Stimulated activated CD8-positive, alpha-beta memory T cell treated with anti-CD3 and anti-CD28 coated beads, Interleukin-15, amount 100 ng/mL, for 24 hours (primary cell): ENCODE data around the gene PTPRZ1.

Experiments
- DNase-seq: peaks from one replicate; pipeline ENCODE4 v3.0.0-alpha.2; 2020; ENCODE audit warnings: low read depth

PTPRZ1 gene

GRCh38 chr7:122055073-122055472 is 182.1 kb downstream of the PTPRZ1 start:
- no peak for DNase-seq

GRCh38 chr7:122056977-122057376 is 184.0 kb downstream of the PTPRZ1 start:
- no peak for DNase-seq

- DNase-seq = no peak
These were observed 186.6 kb downstream of the PTPRZ1 start for GRCh38 chr7:122059542-122059941.

- no peak for DNase-seq
These were observed 190.2 kb downstream of the PTPRZ1 start for GRCh38 chr7:122063146-122063545.

GRCh38 chr7:122064971-122065370 is 192.0 kb downstream of the PTPRZ1 start:
- DNase-seq = no peak

GRCh38 chr7:122067077-122067476 is 194.1 kb downstream of the PTPRZ1 start:
- no peak for DNase-seq

GRCh38 chr7:122068046-122068445 is 195.1 kb downstream of the PTPRZ1 start:
- DNase-seq = no peak

- DNase-seq = no peak
These were observed 196.0 kb downstream of the PTPRZ1 start for GRCh38 chr7:122068999-122069398.

GRCh38 chr7:122070062-122070461 is 197.1 kb downstream of the PTPRZ1 start:
- no peak for DNase-seq

- DNase-seq = no peak
These were observed 197.9 kb downstream of the PTPRZ1 start for GRCh38 chr7:122070834-122071233.

GRCh38 chr7:122072272-122072671 is 199.3 kb downstream of the PTPRZ1 start:
- no peak for DNase-seq

- no peak for DNase-seq
These were observed 200.1 kb downstream of the PTPRZ1 start for GRCh38 chr7:122072924-122073599.

GRCh38 chr7:122073635-122074034 is 200.7 kb downstream of the PTPRZ1 start:
- no peak for DNase-seq

GRCh38 chr7:122082160-122082559 is 209.2 kb downstream of the PTPRZ1 start:
- no peak for DNase-seq

- no peak for DNase-seq
These were observed 209.7 kb downstream of the PTPRZ1 start for GRCh38 chr7:122082670-122083069.

- DNase-seq = peak; percentile 1
These were observed 220.2 kb downstream of the PTPRZ1 start for GRCh38 chr7:122092964-122093797.

GRCh38 chr7:122094549-122094948 is 221.6 kb downstream of the PTPRZ1 start:
- DNase-seq = no peak

- no peak for DNase-seq
These were observed 222.7 kb downstream of the PTPRZ1 start for GRCh38 chr7:122095642-122096041.

GRCh38 chr7:122100021-122100420 is 227.1 kb downstream of the PTPRZ1 start:
- DNase-seq = no peak

GRCh38 chr7:122103064-122103463 is 230.1 kb downstream of the PTPRZ1 start:
- no peak for DNase-seq
